ENCODE results near the gene EMC10.
"Not testable (repeated sequence)": the region's sequence is repeated elsewhere in the genome, so short reads cannot be mapped to it uniquely, and the experiment has no call there.

EMC10 gene

GRCh38 chr19:50476224-50476906 is at the start of gene EMC10, which contains the start of gene GARIN5A:
Gene EMC10, plus strand, starts transcription at chr19:50476507. Its CDS starts 38 bp downstream, at chr19:50476545.
Gene GARIN5A, minus strand, starts transcription at chr19:50476848. Its CDS starts 460 bp downstream, at chr19:50476388.
- DNase-seq (ENCODE audit: low read depth in 2 of 2, low spot score in 1 of 2): peak; percentile 66 to 86

- DNase-seq (ENCODE audit: low read depth in 2 of 2, low spot score in 1 of 2): no peak
These were observed 48.9 kb upstream of the EMC10 start for GRCh38 chr19:50427318-50427925.

GRCh38 chr19:50427997-50428425 is 48.3 kb upstream of the EMC10 start:
- no peak for DNase-seq (ENCODE audit: low read depth in 2 of 2, low spot score in 1 of 2)

GRCh38 chr19:50428772-50429463 is 47.4 kb upstream of the EMC10 start:
- no peak for DNase-seq (ENCODE audit: low read depth in 2 of 2, low spot score in 1 of 2)

- DNase-seq (ENCODE audit: low read depth in 2 of 2, low spot score in 1 of 2): no peak
These were observed 45.4 kb upstream of the EMC10 start for GRCh38 chr19:50430888-50431342.

- peak; percentile 78 to 86 for DNase-seq (ENCODE audit: low read depth in 2 of 2, low spot score in 1 of 2)
These were observed 44.7 kb upstream of the EMC10 start for GRCh38 chr19:50431343-50432220.

GRCh38 chr19:50432221-50433028 is 43.9 kb upstream of the EMC10 start, which contains the start of gene MYBPC2:
Gene MYBPC2, plus strand, starts transcription at chr19:50432892. Its CDS starts 62 bp downstream, at chr19:50432954.
- DNase-seq (ENCODE audit: low read depth in 2 of 2, low spot score in 1 of 2): no peak

GRCh38 chr19:50433201-50434180 is 42.8 kb upstream of the EMC10 start:
- DNase-seq (ENCODE audit: low read depth in 2 of 2, low spot score in 1 of 2): no peak

- no peak for DNase-seq (ENCODE audit: low read depth in 2 of 2, low spot score in 1 of 2)
These were observed 41.8 kb upstream of the EMC10 start for GRCh38 chr19:50434525-50434924.

GRCh38 chr19:50435221-50435620 is 41.1 kb upstream of the EMC10 start:
- DNase-seq (ENCODE audit: low read depth in 2 of 2, low spot score in 1 of 2): no peak

- no peak for DNase-seq (ENCODE audit: low read depth in 2 of 2, low spot score in 1 of 2)
These were observed 40.7 kb upstream of the EMC10 start for GRCh38 chr19:50435627-50436026.

GRCh38 chr19:50437862-50438449 is 38.4 kb upstream of the EMC10 start:
- no peak for DNase-seq (ENCODE audit: low read depth in 2 of 2, low spot score in 1 of 2)

GRCh38 chr19:50439130-50439529 is 37.2 kb upstream of the EMC10 start:
- DNase-seq (ENCODE audit: low read depth in 2 of 2, low spot score in 1 of 2): not testable (repeated sequence)

GRCh38 chr19:50444059-50444458 is 32.2 kb upstream of the EMC10 start:
- no peak for DNase-seq (ENCODE audit: low read depth in 2 of 2, low spot score in 1 of 2)

- DNase-seq (ENCODE audit: low read depth in 2 of 2, low spot score in 1 of 2): no peak
These were observed 29.3 kb upstream of the EMC10 start for GRCh38 chr19:50447053-50447452.

GRCh38 chr19:50447750-50448149 is 28.6 kb upstream of the EMC10 start:
- no peak for DNase-seq (ENCODE audit: low read depth in 2 of 2, low spot score in 1 of 2)

- DNase-seq (ENCODE audit: low read depth in 2 of 2, low spot score in 1 of 2): no peak
These were observed 26.9 kb upstream of the EMC10 start for GRCh38 chr19:50449236-50449899.

All from stimulated activated CD8-positive, alpha-beta memory T cell treated with anti-CD3 and anti-CD28 coated beads, Interleukin-4, amount 100 ng/mL, for 1 hour (primary cell).